NAMALWA (cell line): ENCODE measurements around the gene ERCC1.
"Not testable (repeated sequence)": the region's sequence is repeated elsewhere in the genome, so short reads cannot be mapped to it uniquely, and the experiment has no call there.

Source experiments
- DNase-seq: peaks from one replicate; pipeline ENCODE4 v3.0.0-alpha.2; 2015; ENCODE audit warnings: low spot score

The ERCC1 gene

GRCh38 chr19:45455707-45456499 is 32.2 kb upstream of the ERCC1 start:
- DNase-seq, result no peak

DNA sequence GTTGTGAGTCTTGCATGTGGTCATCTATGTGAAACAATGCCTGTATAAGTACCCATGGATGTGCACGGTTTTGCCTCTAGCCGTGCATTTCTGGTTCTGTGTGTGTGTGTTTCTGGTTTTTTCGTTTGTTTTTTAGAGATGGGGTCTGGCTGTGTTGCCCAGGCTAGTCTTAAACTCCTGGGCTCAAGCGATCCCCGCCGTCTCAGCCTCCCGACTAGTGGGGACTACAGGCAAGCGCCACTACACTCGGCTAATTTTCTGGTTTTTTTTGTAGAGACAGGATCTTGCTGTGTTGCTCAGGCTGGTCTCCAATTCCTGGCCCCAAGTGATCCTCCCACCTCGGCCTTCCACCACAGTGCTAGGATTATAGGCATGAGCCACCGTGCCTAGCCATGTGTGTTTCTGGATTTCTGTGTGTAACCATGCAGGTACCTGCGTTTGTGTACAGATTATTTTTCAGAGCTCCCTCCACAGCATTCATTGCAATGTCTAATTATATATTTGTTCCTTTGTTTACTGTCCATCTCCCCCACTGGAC is 28.2 kb upstream of the ERCC1 start:
- no peak for DNase-seq

DNA sequence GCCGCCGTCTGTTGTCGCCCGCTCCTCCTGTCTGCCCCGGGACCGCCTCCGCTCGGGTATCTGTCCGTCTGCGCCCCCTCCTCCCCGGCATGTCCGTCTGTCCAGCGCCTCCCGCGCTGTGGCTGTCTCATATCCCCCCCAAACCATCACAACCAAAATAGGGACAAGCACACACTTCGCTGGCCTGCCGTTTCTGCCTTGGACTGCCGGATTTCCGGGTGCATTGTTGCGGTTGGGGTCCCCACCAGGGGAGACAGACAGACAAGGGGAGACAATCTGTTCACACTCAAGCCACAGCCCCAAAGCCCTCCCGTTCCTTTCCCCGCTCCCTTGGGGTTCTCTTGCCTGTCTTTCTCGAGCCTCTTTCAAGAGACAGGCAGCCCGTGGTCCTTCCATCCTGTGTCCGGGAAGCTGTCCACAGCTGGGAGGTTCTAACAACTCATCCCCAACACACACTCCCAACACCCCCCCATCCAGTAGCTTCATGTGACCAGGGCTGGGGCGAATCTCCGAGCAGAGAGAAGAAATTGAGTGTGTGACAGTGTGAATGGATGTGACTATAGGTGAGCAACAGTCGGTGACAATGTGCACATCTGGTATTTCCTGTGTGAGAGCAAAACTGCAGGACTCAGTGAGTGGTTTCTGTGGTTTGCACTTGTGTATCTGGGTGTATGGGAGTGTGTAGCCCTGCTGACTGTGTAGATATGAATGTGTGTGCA is 27.6 kb upstream of the ERCC1 start:
- peak; percentile 65 for DNase-seq

- no peak for DNase-seq
Observed at GRCh38 chr19:45450012-45450333, 26.3 kb upstream of the ERCC1 start.

DNA sequence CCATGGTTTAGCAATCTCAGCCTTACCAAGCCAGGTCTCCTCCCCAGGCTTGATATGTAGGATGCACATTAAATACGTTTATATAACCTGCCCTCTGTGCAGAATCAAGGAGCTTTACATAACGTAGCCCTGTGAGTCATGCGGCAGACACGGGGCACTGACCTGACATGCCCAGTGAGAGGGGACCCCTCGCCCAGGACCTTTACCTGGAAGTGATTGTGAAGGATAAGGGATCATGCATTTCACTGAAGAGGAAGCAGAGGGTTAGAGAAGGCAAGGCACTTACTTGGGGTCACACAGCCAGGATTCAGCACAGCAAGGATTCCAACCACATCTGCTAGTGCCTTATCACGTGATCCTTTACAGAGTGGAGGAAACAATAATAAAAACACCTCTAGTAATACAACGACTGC is 25.2 kb upstream of the ERCC1 start:
- no peak for DNase-seq

DNA sequence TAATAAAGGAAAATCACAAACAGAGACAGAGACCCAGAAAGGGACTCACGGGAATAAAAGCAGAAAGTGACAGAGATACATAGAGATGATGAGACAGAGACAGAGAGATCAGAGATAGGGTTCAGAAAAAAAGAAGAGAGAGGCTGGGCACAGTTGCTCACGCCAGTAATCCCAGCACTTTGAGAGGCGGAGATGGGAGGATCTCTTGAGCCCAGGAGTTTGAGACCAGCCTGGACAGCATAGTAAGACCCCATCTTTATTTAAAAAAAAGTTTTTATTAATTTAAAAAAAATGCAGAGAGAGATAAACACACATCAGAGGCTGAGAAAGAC is 24.7 kb upstream of the ERCC1 start:
- DNase-seq, result no peak

- no peak for DNase-seq
Observed at GRCh38 chr19:45446944-45447343, 23.2 kb upstream of the ERCC1 start.

- peak; percentile 69 for DNase-seq
Observed at GRCh38 chr19:45446295-45446694, 22.6 kb upstream of the ERCC1 start.

DNA sequence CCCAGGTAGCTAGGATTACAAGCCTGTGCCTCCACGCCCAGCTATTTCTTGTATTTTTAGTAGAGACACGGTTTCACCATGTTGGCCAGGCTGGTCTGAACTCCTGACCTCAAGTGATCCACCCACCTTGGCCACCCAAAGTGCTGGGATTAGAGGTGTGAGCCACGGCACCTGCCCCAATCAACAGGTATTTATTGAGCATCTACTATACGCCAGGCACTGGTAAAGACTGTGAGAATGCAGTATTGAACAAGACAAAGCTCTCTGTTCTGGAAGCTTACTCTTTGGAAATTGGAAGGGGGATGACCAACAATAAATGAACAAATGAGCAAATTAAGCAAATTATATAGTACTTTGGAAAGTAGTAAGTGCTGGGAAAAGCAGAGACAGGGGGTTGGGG is 21.4 kb upstream of the ERCC1 start:
- DNase-seq, result no peak

GRCh38 chr19:45444318-45445041 is 20.8 kb upstream of the ERCC1 start:
- DNase-seq, result peak; percentile 86

- no peak for DNase-seq
Observed at GRCh38 chr19:45443462-45444317, 20.0 kb upstream of the ERCC1 start.

DNA sequence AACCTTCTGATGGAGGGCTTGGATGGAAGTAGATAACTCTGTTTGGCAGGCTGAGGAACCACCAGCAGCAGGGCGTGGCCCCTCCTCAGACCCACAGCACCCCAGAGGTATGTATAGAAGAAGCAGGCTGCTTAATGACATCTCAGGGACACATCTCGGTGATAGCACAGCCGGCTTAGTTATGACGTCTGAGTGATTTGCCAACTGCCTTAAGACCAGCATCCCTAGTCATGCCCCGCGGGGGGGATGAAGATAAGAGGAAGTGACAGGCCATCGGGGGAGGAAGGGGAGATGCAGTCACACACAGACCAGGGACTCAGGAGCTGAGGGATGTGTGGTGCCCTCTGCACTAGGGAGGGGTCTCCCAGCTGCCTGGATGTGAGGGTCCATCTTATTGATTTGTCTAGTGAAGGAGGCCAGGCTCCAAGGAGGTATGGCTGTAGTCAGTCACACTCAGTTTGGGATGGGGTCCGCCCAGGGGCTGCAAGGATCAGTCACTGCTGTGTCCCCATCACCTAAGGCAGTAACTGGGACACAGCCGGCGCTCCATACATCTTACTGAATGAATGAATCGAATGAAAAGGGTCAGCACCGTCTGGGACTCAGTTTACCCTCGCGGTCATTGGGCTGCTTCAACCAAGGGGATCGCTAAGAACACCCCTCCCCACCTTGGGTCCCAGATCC is 19.2 kb upstream of the ERCC1 start:
- DNase-seq, result peak; percentile 77

GRCh38 chr19:45442408-45442777 is 18.7 kb upstream of the ERCC1 start:
- no peak for DNase-seq

- no peak for DNase-seq
Observed at GRCh38 chr19:45440873-45441654, 17.3 kb upstream of the ERCC1 start.

GRCh38 chr19:45440259-45440638 is 16.5 kb upstream of the ERCC1 start:
- peak; percentile 36 for DNase-seq

DNA sequence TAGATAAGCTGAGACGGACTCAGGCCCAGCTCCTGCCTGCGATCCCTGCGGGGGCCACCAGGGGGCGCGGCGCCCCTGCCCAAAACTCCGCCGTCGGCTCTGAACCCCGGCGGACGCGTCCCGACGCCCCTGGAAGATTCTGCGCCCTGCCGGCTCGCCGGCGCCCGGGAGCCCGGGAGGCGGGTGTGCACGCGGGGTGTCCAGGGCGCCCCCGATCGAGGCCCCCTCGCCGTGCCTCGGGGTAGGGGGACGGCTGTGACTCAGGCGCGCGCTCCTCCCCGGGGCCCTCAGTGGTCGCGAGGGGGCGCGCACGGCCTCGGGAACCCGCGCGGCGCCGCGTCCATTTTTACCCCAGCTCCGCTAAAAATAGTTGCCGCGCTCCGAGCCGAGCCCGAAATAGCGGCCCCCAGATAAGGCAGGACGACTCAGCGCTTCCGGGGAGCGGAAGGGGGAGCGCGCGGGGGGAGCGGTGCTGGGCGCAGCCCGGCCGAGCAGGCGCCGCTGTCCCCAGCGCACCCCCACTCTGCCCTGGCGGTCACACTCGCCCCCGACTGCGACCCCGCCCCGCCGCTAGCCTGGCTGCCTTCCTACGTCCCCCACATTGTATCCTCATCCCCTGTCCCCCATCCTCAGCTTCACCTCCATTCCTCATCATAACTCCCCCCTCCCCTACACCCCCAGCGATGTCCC is 16.0 kb upstream of the ERCC1 start:
- DNase-seq, result peak; percentile 87

DNA sequence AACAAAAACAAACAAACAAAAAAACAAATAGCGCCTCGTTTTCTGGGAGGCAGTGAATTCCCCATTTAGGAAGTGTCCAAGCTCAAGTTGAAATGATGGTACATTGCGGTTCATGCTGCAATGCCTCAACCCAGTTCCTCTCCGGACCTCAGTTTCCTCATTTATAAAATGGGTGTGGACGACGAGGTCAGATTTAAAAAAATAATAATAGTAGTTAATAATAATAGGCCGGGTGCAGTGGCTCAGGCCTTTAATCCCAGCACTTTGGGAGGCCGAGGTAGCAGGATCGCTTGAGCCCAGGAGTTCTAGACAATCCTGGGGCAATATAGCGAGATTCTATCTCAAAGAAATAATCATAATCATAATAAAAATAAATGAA is 15.5 kb upstream of the ERCC1 start:
- DNase-seq, result no peak

DNA sequence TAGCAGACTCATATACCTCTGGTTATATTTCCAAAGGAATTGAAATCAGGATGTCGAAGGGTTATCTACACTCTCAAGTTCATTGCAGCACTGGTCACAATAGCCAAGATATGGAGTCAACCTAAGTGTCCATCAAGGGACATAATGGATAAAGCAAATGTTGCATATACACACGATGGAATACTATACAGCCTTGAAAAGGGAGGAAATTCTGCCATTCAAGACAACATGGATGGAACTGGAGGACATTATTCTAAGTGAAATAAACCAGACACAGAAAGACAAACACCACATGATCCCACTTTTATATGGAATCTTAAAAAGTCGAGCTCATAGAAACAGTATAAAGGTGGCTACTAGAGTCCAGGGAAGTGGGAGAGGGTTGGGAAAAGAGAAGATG is 13.6 kb upstream of the ERCC1 start:
- DNase-seq, result no peak

DNA sequence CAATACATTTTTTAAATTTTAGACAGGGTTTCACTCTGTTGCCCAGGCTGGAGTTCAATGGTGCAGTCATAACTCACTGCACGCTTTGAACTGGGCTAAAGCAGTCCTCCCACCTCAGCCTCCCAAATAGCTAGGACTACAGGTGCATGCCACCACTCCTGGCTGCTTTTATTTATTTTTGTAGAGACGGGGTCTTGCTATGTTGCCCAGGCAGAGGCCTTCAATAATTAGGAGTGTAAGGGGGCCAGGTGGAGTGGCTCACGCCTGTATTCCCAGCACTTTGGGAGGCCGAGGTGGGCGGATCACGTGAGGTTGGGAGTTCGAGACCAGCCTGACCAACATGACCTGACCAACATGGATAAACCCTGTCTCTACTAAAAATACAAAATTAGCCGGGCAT is 8.8 kb upstream of the ERCC1 start:
- not testable (repeated sequence) for DNase-seq

DNA sequence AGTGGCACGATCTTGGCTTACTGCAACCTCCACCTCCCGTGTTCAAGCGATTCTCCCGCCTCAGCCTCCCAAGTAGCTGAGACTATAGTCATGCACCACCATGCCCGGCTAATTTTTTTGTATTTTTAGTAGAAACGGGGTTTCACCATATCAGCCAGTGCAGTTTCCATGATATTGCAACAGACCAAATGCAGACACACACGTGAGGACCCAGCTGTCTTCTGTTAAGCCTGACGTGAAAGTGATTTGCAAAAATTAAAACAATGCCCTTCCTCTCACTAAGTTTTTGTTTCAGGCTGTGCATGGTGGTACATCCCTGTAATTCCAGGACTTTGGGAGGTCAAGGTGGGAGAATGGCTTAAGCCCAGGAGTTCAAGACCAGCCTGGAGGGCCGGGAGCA is 7.3 kb upstream of the ERCC1 start:
- DNase-seq, result peak; percentile 57
